Measurements from ENCODE around the gene MXD1. TPM values are rescaled to one million over a fixed set of nuclear protein-coding genes. Genes with fewer than 3 reads are reported as not detected.

Gene MXD1
- total and polyA plus RNA-seq, 2 experiments from 2014 or later, result 1.8 to 3.9 TPM

DNA sequence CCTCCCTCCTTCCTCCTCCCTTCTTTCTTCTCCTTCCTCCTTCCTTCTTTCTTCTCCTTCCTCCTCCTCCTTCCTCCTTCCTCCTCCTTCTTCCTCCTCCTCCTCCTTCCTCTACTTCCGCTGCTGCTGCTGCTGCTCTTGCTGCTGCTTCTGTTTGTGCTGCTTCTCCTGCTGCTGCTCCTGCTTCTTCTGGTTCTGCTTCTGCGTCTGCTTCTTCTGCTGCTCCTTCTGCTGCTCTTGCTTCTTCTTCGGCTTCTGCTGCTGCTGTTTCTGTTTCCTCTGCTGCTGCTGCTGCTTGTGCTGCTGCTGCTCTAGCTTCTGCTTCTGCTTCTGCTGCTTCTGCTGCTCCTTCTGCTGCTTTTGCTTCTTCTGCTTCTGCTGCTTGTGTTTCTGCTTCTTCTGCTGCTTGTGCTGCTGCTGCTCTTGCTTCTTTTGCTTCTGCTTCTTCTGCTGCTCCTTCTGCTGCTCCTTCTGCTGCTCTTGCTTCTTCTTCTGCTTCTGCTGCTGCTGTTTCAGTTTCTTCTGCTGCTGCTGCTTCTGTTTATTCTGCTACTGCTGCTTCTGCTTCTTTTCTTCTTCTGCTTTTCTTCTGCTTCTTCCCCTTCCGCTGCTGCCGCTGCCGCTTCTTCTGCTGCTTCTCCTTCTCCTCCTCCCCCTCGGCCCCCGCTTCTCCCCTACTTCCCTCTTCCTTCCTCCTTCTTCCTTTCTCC is 12.5 kb upstream of the MXD1 start (continued):
- TF ChIP-seq, protein P1, sequence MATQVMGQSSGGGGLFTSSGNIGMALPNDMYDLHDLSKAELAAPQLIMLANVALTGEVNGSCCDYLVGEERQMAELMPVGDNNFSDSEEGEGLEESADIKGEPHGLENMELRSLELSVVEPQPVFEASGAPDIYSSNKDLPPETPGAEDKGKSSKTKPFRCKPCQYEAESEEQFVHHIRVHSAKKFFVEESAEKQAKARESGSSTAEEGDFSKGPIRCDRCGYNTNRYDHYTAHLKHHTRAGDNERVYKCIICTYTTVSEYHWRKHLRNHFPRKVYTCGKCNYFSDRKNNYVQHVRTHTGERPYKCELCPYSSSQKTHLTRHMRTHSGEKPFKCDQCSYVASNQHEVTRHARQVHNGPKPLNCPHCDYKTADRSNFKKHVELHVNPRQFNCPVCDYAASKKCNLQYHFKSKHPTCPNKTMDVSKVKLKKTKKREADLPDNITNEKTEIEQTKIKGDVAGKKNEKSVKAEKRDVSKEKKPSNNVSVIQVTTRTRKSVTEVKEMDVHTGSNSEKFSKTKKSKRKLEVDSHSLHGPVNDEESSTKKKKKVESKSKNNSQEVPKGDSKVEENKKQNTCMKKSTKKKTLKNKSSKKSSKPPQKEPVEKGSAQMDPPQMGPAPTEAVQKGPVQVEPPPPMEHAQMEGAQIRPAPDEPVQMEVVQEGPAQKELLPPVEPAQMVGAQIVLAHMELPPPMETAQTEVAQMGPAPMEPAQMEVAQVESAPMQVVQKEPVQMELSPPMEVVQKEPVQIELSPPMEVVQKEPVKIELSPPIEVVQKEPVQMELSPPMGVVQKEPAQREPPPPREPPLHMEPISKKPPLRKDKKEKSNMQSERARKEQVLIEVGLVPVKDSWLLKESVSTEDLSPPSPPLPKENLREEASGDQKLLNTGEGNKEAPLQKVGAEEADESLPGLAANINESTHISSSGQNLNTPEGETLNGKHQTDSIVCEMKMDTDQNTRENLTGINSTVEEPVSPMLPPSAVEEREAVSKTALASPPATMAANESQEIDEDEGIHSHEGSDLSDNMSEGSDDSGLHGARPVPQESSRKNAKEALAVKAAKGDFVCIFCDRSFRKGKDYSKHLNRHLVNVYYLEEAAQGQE (IDR thresholded peaks at IDR 0.05; ENCODE audit: unreplicated experiment), result no peak
- no peak for TF ChIP-seq ZNF462 (CRISPR knock-in tag; IDR thresholded peaks at IDR 0.05)

DNA sequence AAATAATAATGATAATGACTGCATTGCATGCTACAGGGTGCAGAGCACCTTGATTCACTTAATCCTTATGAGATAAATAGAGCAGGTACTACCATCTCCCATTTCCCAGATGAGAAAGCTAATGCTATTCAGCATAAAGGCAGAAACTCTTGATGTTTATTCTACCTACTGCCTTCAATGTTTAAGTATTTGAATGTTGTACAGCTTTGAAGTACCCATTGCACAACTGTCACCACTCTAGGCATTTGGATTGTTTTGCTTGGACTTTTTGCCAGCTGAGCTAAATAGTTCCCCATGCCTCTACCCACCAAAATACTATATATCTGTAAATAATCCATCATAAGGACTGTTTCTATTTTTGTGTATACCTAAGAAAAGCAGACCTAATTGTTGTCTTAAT is 7.7 kb upstream of the MXD1 start:
- peaks cover 21% of the 10 kb centered on the region for H3K36me3 Mint-ChIP-seq (ENCODE audit: low read depth)
- TF ChIP-seq ZNF331 (CRISPR knock-in tag; IDR thresholded peaks at IDR 0.05; ENCODE audit: low read depth) (no peak), EZH2 (IDR thresholded peaks at IDR 0.05; ENCODE audit: low read depth, unreplicated experiment) (no peak), JUNB (IDR thresholded peaks at IDR 0.05; ENCODE audit: unreplicated experiment) (no peak), STAT1 (IDR thresholded peaks at IDR 0.05; ENCODE audit: unreplicated experiment) (no peak), EZH2phosphoT487 (IDR thresholded peaks at IDR 0.05; ENCODE audit: unreplicated experiment) (no peak), CREB1 (CRISPR knock-in tag; IDR thresholded peaks at IDR 0.05; ENCODE audit: low read depth) (no peak)
- TF ChIP-seq, protein P2, sequence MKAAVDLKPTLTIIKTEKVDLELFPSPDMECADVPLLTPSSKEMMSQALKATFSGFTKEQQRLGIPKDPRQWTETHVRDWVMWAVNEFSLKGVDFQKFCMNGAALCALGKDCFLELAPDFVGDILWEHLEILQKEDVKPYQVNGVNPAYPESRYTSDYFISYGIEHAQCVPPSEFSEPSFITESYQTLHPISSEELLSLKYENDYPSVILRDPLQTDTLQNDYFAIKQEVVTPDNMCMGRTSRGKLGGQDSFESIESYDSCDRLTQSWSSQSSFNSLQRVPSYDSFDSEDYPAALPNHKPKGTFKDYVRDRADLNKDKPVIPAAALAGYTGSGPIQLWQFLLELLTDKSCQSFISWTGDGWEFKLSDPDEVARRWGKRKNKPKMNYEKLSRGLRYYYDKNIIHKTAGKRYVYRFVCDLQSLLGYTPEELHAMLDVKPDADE (IDR thresholded peaks at IDR 0.05), result no peak
- TF ChIP-seq, protein P1 (IDR thresholded peaks at IDR 0.05; ENCODE audit: unreplicated experiment), result no peak

More for the DNA sequence above, 7.7 kb upstream of the MXD1 start:
- Histone ChIP-seq H3K79me2 (replicated peaks; ENCODE audit: insufficient read depth) (no peaks in the 10 kb centered on the region), H3K27me3 (ENCODE audit: insufficient read depth) (no peaks in the 10 kb centered on the region), H2AFZ (no peak overlapping the region), H3K4me3 (no peak overlapping the region), H3K36me3 (ENCODE audit: insufficient read depth) (peaks cover 17% of the 10 kb centered on the region; the same call in 1 of the 2 replicates), H3K9me2 (ENCODE audit: insufficient read depth) (no peaks in the 10 kb centered on the region), H3K27ac (ENCODE audit: low read depth) (no peak overlapping the region), H3K4me1 (ENCODE audit: insufficient read depth) (no peaks in the 10 kb centered on the region), H4K20me1 (replicated peaks; ENCODE audit: insufficient read depth) (no peaks in the 10 kb centered on the region), H3K4me2 (no peak overlapping the region), H3F3A (replicated peaks; ENCODE audit: low read depth) (no peaks in the 10 kb centered on the region)
- no peaks in the 10 kb centered on the region for H3K4me1 Mint-ChIP-seq
- no peak for DNase-seq (ENCODE audit: low spot score)
- no peaks in the 10 kb centered on the region for H3K9me3 Mint-ChIP-seq
- ATAC-seq, result no peak
- no peak overlapping the region for H3K27ac Mint-ChIP-seq
- peaks cover 1% of the 10 kb centered on the region for H3K27me3 Mint-ChIP-seq (ENCODE audit: insufficient read depth, low read depth, poor library complexity)
- H3K4me3 Mint-ChIP-seq, result no peak overlapping the region

Measured in GM23338 (cell line).